IPS-18c (cell line): ENCODE data around the gene WBP2.
"Not testable (repeated sequence)": the region's sequence is repeated elsewhere in the genome, so short reads cannot be mapped to it uniquely, and the experiment has no call there.

Source experiments
- H3K4me3 ChIP-seq: 2 replicates; pipeline ENCODE4 v1.7.0; 2013; ENCODE audit warnings: low read depth, mild to moderate bottlenecking, low read length, moderate library complexity; ENCODE audit not compliant: insufficient read depth
- H3K9me3 ChIP-seq: one replicate; pipeline ENCODE4 v1.6.1; 2013; ENCODE audit warnings: mild to moderate bottlenecking, low read length, moderate library complexity; ENCODE audit not compliant: control insufficient read depth, insufficient read depth

Gene WBP2

DNA sequence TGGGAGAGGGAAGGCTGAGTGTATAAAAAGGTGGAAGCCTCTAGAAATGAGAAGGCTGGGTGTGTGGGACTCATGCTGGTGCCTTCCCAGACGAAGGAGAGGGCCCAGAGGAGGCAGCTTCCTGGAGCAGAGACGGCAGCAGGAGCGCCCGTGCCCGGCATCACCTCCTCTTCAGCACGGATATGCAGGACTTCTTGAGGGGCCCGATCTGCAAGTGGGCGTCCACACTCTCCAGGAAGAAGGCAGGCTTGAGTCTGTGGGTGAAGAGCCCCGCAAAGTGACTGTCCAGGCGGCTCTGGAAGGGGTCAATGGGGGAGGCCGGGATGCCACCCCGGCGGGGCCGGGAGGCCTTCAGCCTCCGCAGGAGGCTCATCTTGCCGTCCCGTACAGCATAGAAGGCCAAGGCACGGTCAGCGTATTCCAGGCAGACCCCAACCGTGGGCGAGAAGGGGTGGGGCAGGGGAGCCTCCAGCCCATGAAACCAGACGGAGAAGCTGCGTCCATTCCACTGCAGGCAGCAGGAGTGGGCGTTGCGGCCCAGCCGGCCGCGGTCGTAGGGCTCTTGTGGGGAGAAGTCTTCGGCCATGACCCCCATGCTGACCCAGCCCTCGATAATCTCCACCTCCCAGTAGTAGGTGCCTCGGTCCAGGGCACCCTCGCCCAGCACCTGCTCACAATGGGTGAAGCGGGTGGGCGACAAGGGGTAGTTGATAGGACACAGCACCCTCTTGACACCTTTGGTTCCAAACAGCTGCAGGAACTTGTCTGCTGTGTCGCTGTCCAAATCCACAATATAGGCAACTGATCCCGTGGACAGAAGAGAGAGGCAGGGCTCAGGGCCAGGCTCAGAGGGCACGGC, 19.4 kb upstream of the WBP2 start:
- H3K9me3 ChIP-seq = no peaks in the 10 kb centered on the region
- no peak overlapping the region for H3K4me3 ChIP-seq

GRCh38 chr17:75873587-75874322, 18.6 kb upstream of the WBP2 start:
- no peak overlapping the region for H3K4me3 ChIP-seq
- H3K9me3 ChIP-seq = no peaks in the 10 kb centered on the region

DNA sequence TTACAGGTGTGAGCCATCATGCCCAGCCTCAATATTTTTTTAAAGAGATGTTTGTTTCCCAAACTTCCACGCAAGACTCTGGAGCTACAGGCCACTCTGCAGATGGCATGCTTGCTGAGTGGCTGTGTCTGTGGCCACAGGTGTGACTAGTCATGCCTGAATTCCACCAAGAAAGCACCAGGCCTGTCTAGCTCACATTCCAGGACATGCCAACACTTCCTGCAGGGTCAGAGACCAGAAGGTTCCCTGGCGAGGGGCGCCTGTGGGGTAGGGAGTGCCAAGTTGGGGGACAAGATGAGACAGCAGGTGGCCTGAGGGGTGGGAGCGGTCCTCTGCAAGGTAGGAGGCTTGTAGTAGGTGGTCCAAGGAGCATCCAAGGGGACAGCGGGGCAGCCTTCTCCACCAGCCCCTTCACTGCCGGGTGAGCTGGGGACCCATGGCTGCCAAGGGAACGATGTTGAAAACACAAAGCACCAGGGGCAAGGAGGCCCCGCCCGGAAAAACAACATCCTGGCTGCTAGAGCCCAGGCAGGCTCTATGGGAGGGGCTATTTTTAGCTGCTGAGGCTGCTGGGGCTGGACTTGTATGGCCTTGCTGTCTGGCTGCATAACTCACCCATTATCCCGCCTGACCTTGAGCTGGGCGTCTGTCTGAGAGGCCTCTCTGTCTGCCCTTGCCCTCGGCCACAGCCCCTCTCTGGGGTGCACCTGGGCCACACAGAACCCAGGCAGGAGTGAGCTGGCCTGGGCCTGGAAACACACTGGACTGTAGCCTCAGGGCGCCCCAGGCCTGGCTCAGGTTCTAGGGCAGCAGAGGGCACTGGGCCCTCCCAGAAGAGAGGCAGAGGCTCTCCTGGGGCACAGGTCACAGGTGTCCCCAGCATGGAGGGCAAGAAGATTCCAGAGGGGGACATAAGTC, 17.6 kb upstream of the WBP2 start:
- no peak overlapping the region for H3K4me3 ChIP-seq
- no peaks in the 10 kb centered on the region for H3K9me3 ChIP-seq

DNA sequence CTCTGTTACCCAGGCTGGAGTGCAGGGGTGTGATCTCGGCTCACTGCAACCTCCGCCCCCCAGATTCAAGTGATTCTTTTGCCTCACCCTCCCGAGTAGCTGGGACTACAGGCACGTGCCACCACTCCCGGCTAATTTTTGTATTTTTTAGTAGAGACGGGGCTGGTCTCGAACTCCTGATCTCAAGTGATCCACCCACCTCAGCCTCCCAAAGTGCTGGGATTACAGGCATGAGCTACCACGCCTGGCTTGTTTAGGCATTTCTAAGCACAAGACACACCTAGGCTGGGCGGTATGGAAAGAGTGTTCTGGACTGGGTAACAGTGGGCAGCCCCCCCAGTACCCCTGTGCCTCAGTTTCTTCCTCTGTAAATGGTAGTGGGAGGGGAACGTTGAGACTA, 15.1 kb upstream of the WBP2 start:
- not testable (repeated sequence) for H3K4me3 ChIP-seq, H3K9me3 ChIP-seq

- Histone ChIP-seq H3K4me3 (no peak overlapping the region), H3K9me3 (no peaks in the 10 kb centered on the region)
Measured at GRCh38 chr17:75869282-75870141, 14.4 kb upstream of the WBP2 start.

GRCh38 chr17:75868730-75869281, 13.7 kb upstream of the WBP2 start:
- not testable (repeated sequence) for H3K9me3 ChIP-seq, H3K4me3 ChIP-seq

- H3K4me3 ChIP-seq, H3K9me3 ChIP-seq: not testable (repeated sequence)
Measured at GRCh38 chr17:75865404-75866188, 10.5 kb upstream of the WBP2 start.

- not testable (repeated sequence) for H3K9me3 ChIP-seq, H3K4me3 ChIP-seq
Measured at GRCh38 chr17:75864887-75865286, 9.8 kb upstream of the WBP2 start.

- no peaks in the 10 kb centered on the region for H3K9me3 ChIP-seq
- no peak overlapping the region for H3K4me3 ChIP-seq
Measured at GRCh38 chr17:75864448-75864871, 9.3 kb upstream of the WBP2 start.

- Histone ChIP-seq H3K9me3 (no peaks in the 10 kb centered on the region), H3K4me3 (no peak overlapping the region)
Measured at GRCh38 chr17:75861927-75862317, 6.8 kb upstream of the WBP2 start.

DNA sequence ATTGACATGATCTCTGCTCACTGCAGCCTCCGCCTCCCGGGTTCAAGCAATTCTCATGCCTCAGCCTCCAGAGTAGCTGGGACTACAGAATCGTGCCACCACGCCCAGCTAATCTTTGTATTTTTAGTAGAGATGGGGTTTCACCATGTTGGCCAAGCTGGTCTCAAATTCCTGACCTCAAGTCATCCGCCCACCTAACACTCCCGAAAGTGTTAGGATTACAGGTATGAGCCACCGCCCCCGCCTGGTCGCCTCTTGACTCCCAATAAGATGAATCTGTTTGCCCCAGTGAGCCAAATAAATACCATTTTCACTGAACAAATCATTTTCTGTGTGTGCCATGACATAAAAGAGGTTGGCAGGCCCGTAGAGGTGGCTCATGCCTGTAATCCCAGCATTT, 4.2 kb upstream of the WBP2 start:
- H3K4me3 ChIP-seq, H3K9me3 ChIP-seq: not testable (repeated sequence)

- no peaks in the 10 kb centered on the region for H3K9me3 ChIP-seq
- peak overlapping the region; percentile 98 for H3K4me3 ChIP-seq
Measured at GRCh38 chr17:75856062-75856756, 1.1 kb upstream of the WBP2 start.

- Histone ChIP-seq H3K4me3 (peak overlapping the region; percentile 53), H3K9me3 (no peaks in the 10 kb centered on the region)
Measured at GRCh38 chr17:75854881-75855309, 240 bp downstream of the WBP2 start.

GRCh38 chr17:75854101-75854748, 910 bp downstream of the WBP2 start:
- peak overlapping the region; percentile 53 for H3K4me3 ChIP-seq
- H3K9me3 ChIP-seq = no peaks in the 10 kb centered on the region

GRCh38 chr17:75853433-75853832, 1.7 kb downstream of the WBP2 start:
- no peak overlapping the region for H3K4me3 ChIP-seq

More at GRCh38 chr17:75853433-75853832, 1.7 kb downstream of the WBP2 start:
- no peaks in the 10 kb centered on the region for H3K9me3 ChIP-seq
